Measurements from ENCODE around the gene SETD7. TPM values are rescaled to one million over a fixed set of nuclear protein-coding genes. Genes with fewer than 3 reads are reported as not detected.

The SETD7 gene
- total and polyA plus RNA-seq, 2 experiments from 2014 or later = 1.1 to 4.2 TPM

DNA sequence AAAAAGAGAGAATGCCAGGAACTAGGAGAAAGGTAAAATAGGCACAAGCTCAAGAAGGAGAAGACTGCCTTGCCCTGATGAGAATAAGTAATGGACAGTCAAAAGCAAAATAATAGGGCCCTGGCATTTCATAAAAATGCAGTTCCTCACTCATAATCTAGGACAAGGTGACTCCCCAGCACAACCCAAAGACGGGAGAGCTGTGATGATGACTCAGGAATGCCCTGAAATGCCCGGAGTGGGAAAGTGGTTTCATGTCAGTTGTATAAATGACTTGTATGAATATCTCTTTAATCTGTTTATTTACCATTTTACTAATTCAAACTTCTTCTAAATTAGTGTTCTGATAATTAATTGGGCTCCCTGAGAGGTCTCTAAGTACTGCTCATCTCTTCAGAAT lies 28.8 kb upstream of the SETD7 start:
- no peak overlapping the region for H3K4me2 ChIP-seq
- no peaks in the 10 kb centered on the region for H4K20me1 ChIP-seq (replicated peaks; ENCODE audit: insufficient read depth)
- H3K4me3 ChIP-seq = no peak overlapping the region
- no peaks in the 10 kb centered on the region for H3F3A ChIP-seq (replicated peaks; ENCODE audit: low read depth)
- no peak overlapping the region for H3K27ac ChIP-seq (ENCODE audit: low read depth)
- H3K79me2 ChIP-seq (replicated peaks; ENCODE audit: insufficient read depth) = no peaks in the 10 kb centered on the region
- Mint-ChIP-seq H3K9me3 (no peaks in the 10 kb centered on the region), H3K4me1 (peaks cover 14% of the 10 kb centered on the region), H3K36me3 (ENCODE audit: low read depth) (no peaks in the 10 kb centered on the region), H3K27ac (no peak overlapping the region), H3K27me3 (ENCODE audit: insufficient read depth, low read depth, poor library complexity) (peaks cover 1% of the 10 kb centered on the region), H3K4me3 (no peak overlapping the region)
- peaks cover 3% of the 10 kb centered on the region; the same call in 1 of the 2 replicates for H3K4me1 ChIP-seq (ENCODE audit: insufficient read depth)
- H3K27me3 ChIP-seq (ENCODE audit: insufficient read depth) = peaks cover 12% of the 10 kb centered on the region
- H3K9me2 ChIP-seq (ENCODE audit: insufficient read depth) = peaks cover 9% of the 10 kb centered on the region
- H2AFZ ChIP-seq = no peak overlapping the region
- ATAC-seq (no peak), DNase-seq (ENCODE audit: low spot score) (no peak)
- TF ChIP-seq ETS1 (IDR thresholded peaks at IDR 0.05) (no peak), ZNF462 (CRISPR knock-in tag; IDR thresholded peaks at IDR 0.05) (no peak), STAT1 (IDR thresholded peaks at IDR 0.05; ENCODE audit: unreplicated experiment) (no peak), ZNF114 (CRISPR knock-in tag; IDR thresholded peaks at IDR 0.05) (no peak), NANOG (IDR thresholded peaks at IDR 0.05; ENCODE audit: borderline replicate concordance) (no peak), POLR2AphosphoS5 (IDR thresholded peaks at IDR 0.05; ENCODE audit: low read depth) (no peak), CREB1 (CRISPR knock-in tag; IDR thresholded peaks at IDR 0.05; ENCODE audit: low read depth) (no peak), CTCF (conservative IDR thresholded peaks at IDR 0.05; ENCODE audit: low read depth in 2 of 2) (no peak), ZNF331 (CRISPR knock-in tag; IDR thresholded peaks at IDR 0.05; ENCODE audit: low read depth) (no peak), EZH2 (IDR thresholded peaks at IDR 0.05; ENCODE audit: low read depth, unreplicated experiment) (no peak)
- no peaks in the 10 kb centered on the region for H3K36me3 ChIP-seq (ENCODE audit: insufficient read depth)
